ENCODE data around the gene UNC5C. TPM values are rescaled to one million over a fixed set of nuclear protein-coding genes. Genes with fewer than 3 reads are reported as not detected.

UNC5C gene
- total and polyA plus RNA-seq, 2 of the 4 experiments (the other 2 are of a cell fraction) = under 0.01 TPM

DNA sequence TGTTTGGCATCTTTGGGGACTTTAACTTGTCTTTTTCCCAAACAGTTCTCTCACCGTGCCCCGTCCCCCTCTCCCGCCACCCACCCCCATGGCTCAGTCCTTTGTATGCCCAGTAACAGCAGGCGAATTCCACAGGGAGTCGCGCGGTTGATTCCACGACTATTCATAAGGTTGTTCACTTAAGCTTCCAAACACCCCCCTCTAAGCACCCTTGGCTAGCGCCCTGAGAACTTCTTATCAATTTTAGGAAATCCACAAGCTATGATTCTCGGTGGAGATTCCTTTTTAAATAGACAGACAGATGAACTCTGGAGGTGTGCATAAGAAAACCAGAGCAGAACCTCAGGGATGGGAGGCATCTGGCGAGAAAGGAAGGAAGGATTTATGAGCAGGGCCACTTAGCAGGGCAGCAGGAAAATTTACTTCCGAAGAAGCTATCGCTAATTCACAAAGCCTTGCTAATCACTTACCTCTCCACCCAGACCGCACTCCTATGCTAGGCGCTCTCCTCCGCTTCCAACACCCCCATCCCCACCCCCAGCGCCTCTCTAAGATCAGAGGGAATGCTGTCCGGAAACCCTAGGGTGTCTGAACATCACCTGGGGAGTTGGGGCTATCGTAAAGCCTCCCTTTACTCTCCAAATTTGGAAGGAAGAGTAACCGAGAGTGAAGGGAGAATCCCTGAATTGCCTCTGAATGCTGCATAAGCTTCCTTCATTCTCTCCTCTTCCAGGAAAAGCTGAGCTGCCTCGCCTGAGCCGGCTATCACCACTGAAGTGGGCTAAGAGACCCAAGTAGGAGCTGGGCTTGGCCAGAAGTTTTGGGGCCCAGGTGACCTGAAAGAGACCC lies 1.7 kb downstream of the UNC5C start:
- Histone ChIP-seq H3K18ac (ENCODE audit: low read depth, low read length) (no peak overlapping the region), H3K27ac (ENCODE audit: insufficient read depth, low read length) (no peak overlapping the region), H3K4me2 (ENCODE audit: low read depth, low read length) (no peak overlapping the region; the same call in 1 of the 2 replicates), H3K4me3 (ENCODE audit: insufficient read depth, low read depth, low read length) (no peak overlapping the region), H3K36me3 (ENCODE audit: control insufficient read depth, insufficient read depth, low read length) (no peaks in the 10 kb centered on the region), H4K91ac (ENCODE audit: insufficient read depth, low read depth, low read length) (no peak overlapping the region), H2BK5ac (ENCODE audit: low read depth, low read length, poor library complexity, severe bottlenecking) (no peak overlapping the region), H3K9me1 (ENCODE audit: insufficient read depth, low read length) (no peaks in the 10 kb centered on the region), H2BK15ac (ENCODE audit: low read depth, low read length) (no peak overlapping the region), H2BK120ac (ENCODE audit: low read depth, low read length) (no peak overlapping the region), H3K4me1 (ENCODE audit: control insufficient read depth, insufficient read depth, low read length) (no peaks in the 10 kb centered on the region), H3K79me1 (ENCODE audit: low read depth in 1 of 2, low read length in 2 of 2) (no peaks in the 10 kb centered on the region), H3K9me3 (ENCODE audit: control insufficient read depth, insufficient read depth, low read length) (no peaks in the 10 kb centered on the region), H2AK9ac (replicated peaks; ENCODE audit: low read depth, low read length, poor library complexity) (no peak overlapping the region), H3K23ac (ENCODE audit: low read depth, low read length) (no peak overlapping the region), H3K56ac (ENCODE audit: extremely low read depth, insufficient read depth, low read length) (no peak overlapping the region), H3K9ac (ENCODE audit: low read depth, low read length) (no peak overlapping the region), H4K20me1 (ENCODE audit: insufficient read depth, low read length) (no peaks in the 10 kb centered on the region), H3K4ac (ENCODE audit: low read depth, low read length) (no peak overlapping the region), H2AK5ac (ENCODE audit: low read depth, low read length) (no peak overlapping the region), H3K14ac (replicated peaks; ENCODE audit: low read depth, low read length) (no peak overlapping the region), H2AFZ (replicated peaks; ENCODE audit: low read length, poor library complexity) (no peak overlapping the region), H3K27me3 (ENCODE audit: control insufficient read depth, insufficient read depth, low read length) (peaks cover 38% of the 10 kb centered on the region), H4K5ac (ENCODE audit: low read depth, low read length) (no peak overlapping the region), H2BK20ac (ENCODE audit: low read depth, low read length) (no peak overlapping the region), H4K8ac (ENCODE audit: low read depth in 2 of 2, low read length in 2 of 2) (no peak overlapping the region)
- no peak for DNase-seq
- no TSS peak for BruUV-seq (replicated peaks)
- in situ Hi-C loops (cut with MboI; ENCODE audit: low sequenced_read_pairs) (no loop called here), intact Hi-C loops (cut with micrococcal nuclease) (no loop called here), dilution Hi-C loops (cut with HindIII; ENCODE audit: low sequenced_read_pairs, unreplicated experiment) (no loop called here)
- no peak for TF ChIP-seq CHD1 (IDR thresholded peaks at IDR 0.05; ENCODE audit: low read depth, low read length)
- TF ChIP-seq MXI1 (IDR thresholded peaks at IDR 0.05; ENCODE audit: borderline replicate concordance, low read depth, low read length) = no peak
- no peak for TF ChIP-seq RAD21 (IDR thresholded peaks at IDR 0.05; ENCODE audit: low read length)
- TF ChIP-seq MAZ (IDR thresholded peaks at IDR 0.05; ENCODE audit: borderline replicate concordance, low read depth, low read length) = no peak
- TF ChIP-seq NFE2L2 (IDR thresholded peaks at IDR 0.05; ENCODE audit: low read depth, low read length) = no peak
- no peak for TF ChIP-seq MAFK (IDR thresholded peaks at IDR 0.05; ENCODE audit: low read depth, low read length)
- TF ChIP-seq, protein P1, sequence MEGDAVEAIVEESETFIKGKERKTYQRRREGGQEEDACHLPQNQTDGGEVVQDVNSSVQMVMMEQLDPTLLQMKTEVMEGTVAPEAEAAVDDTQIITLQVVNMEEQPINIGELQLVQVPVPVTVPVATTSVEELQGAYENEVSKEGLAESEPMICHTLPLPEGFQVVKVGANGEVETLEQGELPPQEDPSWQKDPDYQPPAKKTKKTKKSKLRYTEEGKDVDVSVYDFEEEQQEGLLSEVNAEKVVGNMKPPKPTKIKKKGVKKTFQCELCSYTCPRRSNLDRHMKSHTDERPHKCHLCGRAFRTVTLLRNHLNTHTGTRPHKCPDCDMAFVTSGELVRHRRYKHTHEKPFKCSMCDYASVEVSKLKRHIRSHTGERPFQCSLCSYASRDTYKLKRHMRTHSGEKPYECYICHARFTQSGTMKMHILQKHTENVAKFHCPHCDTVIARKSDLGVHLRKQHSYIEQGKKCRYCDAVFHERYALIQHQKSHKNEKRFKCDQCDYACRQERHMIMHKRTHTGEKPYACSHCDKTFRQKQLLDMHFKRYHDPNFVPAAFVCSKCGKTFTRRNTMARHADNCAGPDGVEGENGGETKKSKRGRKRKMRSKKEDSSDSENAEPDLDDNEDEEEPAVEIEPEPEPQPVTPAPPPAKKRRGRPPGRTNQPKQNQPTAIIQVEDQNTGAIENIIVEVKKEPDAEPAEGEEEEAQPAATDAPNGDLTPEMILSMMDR (conservative IDR thresholded peaks at IDR 0.05; ENCODE audit: low read depth, low read length) = no peak
- TF ChIP-seq, protein P2, sequence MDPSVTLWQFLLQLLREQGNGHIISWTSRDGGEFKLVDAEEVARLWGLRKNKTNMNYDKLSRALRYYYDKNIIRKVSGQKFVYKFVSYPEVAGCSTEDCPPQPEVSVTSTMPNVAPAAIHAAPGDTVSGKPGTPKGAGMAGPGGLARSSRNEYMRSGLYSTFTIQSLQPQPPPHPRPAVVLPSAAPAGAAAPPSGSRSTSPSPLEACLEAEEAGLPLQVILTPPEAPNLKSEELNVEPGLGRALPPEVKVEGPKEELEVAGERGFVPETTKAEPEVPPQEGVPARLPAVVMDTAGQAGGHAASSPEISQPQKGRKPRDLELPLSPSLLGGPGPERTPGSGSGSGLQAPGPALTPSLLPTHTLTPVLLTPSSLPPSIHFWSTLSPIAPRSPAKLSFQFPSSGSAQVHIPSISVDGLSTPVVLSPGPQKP (IDR thresholded peaks at IDR 0.05; ENCODE audit: borderline replicate concordance, low read depth, low read length) = no peak
- TF ChIP-seq CEBPB (IDR thresholded peaks at IDR 0.05; ENCODE audit: low read depth, low read length) = no peak
- TF ChIP-seq SMC3 (IDR thresholded peaks at IDR 0.05; ENCODE audit: low read depth, low read length) = no peak
- TF ChIP-seq FOS (IDR thresholded peaks at IDR 0.05; ENCODE audit: low read depth, low read length) = no peak
- ChIA-PET CTCF (no interaction called here), POLR2A (ENCODE audit: unreplicated experiment) (no interaction called here)
- ATAC-seq (ENCODE audit: low read depth) = no peak
- whole genome bisulfite sequencing, 2 experiments (ENCODE audit: extremely low coverage in 2 of 2, insufficient read length in 1 of 2) = 25% methylated on average over 2 of the region's 22 CpGs; no CpG with 5 or more reads in 1 of the 2 experiments
